GM21390 (cell line): Measurements from ENCODE around the gene KPRP.

Source experiments
- ATAC-seq: cut with Tn5 transposase; IDR thresholded peaks from one replicate; pipeline ENCODE4 v1.9.1; 2021; ENCODE audit not compliant: unreplicated experiment

Gene KPRP

DNA sequence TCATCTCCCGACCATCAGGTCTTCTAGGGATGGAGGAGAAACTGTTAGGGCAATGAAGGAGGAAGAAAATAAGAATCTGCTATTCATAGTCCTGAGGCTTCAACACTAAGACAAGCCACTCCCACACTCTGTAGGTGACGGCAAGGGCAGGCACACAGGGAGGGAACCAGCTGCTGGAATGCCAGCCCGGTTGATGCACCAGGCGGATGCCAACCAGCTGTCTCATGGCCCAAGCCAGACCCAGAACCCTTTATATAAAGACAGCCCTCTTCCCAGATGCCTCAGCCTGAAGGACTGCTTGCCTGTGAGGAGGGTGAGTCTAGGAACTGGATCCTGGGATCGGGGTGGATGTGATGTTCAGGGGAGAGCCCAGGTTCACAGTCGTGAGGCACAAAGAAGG lies at the start of gene KPRP:
Gene KPRP (plus strand): TSS at position 279 of the 400 bp plus-strand sequence. CDS start 1,564 bp downstream, outside the sequence.
- no peak for ATAC-seq

GRCh38 chr1:152718238-152718637 lies 39.6 kb upstream of the KPRP start:
- ATAC-seq, result no peak

DNA sequence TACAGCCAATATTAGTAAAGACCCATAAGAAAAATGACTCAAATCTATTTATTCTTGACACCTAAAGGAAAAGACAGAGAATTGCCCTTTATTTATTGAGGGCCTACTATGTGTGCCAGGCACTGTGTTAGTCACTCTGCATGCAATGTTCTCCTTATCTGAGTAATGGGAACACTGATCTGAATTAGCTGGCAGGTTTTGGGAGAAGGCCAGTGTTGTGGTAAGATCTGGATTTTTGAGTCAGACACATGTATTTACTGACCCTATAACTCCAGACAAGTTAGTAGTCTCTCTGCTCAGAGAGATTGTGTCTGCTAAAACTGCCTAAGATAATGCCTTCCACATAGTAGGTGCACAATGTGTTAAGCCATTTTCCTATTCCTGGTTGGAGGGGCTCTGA lies 32.6 kb upstream of the KPRP start:
- ATAC-seq, result no peak

DNA sequence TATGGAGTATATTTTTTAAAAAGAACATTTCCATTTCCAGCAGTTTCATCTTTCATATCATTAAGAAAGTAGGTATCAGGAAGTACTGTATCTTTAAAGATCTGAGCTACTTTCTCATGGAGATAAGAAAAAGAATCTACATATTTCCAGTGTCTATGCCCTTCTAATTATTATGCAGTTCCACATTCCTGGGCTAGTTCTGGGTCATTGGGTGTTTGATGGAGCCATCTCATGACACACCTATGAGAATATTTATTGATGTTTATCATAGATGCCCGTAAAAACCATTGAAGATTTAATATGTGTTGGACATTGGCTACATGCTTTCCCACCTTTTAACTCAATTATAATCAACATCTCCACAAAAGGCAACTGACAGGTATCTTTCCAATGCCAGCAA lies 28.8 kb upstream of the KPRP start:
- no peak for ATAC-seq

DNA sequence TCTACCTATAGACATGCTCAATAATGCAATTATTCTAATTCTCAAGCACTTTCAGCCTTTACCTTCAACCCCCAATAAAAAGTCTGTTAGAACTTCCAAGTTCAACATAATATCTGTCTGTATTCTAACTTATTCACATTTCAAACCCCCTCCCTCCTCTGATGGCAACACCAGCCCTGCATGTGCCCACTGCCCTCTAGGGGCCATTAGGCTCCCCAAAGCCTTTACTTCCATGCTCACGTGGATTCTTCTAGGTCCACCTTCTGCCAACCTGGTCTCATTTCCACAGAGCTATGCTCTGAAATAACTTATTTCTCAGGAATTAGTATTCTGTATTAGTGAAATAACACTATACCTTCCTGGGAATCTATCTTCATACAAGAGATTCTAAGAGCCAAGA lies 22.2 kb upstream of the KPRP start:
- no peak for ATAC-seq

GRCh38 chr1:152737997-152738396 lies 19.8 kb upstream of the KPRP start:
- ATAC-seq, result no peak

- no peak for ATAC-seq
Measured at GRCh38 chr1:152739841-152740240, 18.0 kb upstream of the KPRP start.

DNA sequence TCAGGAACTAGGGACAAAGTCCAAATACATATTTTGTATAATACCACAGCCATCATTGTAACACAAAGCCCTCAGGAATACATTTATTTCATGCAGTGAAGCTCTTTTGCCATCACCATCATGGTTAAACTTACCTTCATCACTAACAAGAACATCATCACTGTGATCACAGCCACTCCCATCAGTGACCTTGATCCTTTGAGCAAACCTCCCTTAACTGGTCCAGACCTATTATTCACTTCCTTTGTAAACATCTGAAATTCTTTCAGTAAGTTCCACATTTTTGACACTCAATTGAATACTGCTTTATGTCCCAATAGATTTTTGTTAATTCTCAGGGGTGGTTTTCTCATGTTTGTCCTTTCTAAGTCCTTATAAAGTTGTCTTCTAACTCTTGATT lies 16.2 kb upstream of the KPRP start:
- ATAC-seq, result no peak

DNA sequence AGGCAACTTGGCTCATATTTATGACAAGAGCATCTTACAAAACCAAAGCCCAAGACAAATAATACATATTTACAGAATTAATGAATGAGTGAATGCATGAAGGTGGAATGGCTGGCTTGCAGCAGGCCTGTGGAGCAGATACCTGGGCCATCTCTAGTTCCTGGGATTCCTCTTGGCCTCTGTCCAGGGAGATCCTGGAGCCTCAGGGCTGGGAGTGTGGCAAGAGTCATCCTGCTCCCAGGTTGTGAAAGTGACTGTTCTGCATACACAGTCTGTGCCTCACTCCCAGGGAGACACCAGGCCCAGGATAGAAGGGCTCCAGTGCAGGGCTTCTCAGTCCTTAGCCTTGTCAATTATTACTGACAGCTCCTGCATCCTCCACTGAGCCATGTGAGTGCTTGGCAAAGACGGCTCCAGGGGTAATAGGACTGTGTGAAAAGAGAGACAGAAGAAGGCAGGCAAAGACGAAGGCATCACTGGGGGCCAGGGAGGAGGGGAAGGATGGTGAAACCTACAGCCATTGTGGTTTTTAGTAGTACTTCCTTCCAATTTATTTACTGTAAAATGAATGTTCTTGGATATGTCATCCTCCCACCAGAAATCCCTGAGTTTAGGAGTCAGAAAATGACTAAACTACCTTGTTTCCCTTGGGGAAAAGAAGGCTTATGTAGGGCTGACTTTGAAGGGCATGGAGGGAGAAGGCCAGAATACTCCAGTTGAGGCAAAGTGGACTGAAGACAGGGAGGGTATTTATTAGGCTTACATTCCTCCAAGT lies 14.3 kb upstream of the KPRP start:
- ATAC-seq, result no peak

DNA sequence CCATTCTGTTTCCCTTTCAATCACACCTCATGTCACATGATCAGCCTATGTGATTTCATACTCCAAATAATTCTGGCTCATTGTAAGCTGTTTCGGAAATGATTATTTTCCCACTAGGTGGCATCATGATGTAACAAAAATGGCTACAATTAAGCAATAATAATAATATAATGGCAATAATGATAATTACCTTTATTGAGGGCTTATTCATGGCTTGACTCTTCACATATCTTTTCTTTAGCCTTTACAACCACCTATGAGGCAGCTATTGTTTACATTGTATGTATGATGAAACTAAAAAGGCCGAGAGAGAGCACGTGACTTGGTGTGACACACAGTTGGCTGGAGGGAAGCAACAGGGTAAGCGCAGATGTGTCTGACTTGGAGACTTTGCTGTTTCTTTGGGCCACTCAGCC lies 12.5 kb upstream of the KPRP start:
- ATAC-seq, result no peak

DNA sequence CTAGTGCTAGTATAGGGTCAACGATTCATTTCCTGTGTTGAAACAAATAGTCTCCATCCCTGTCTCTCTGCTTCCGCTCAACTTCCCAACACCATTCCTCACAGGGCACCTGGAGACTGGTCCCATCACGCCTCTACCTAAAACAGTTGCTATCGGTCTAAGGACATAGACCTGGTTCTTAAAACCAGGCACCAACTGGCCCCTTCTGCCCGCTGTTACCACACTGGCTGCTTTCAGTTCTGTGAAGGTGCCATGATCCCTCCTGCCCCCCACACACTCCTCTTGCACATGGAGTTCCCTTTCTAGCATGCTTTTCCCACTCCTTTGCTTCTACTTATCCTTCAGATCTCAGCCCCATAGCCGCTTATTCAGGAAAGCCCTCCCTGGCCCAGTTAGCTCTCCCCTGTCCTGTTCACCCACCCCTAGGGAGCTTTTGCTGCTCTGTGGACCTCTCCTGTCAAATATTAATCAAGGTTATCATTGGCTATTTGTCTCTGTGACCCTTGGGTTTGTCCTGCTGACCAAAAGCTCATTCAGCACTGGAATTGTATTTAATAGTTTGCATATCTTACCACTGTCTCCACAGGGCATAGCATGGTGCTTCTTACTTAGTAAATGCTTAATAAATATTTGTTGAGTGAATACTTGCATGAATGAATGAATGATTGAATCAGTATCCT lies 11.9 kb upstream of the KPRP start:
- ATAC-seq, result no peak

- ATAC-seq, result no peak
Measured at GRCh38 chr1:152747831-152748230, 10.0 kb upstream of the KPRP start.

GRCh38 chr1:152752225-152752624 lies 5.6 kb upstream of the KPRP start:
- ATAC-seq, result no peak

DNA sequence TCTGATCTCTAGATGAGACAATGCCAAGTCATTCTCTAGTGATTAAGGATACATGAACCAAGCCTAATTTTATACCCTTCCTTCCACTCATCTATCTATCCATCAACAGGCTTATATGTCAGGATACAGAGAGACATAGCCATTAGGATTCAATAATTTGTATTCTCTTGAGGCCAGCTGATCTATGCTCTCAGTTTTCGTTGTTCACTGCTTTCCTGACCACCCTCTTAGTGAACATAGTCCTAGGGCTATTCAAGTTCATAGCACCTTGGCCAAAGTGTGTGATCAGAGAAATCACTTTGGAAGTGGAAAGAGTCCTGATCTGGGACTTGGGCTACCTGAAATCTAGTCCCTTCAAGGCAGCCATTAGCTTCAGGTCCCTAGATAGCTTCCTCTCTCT lies 4.2 kb upstream of the KPRP start:
- no peak for ATAC-seq

GRCh38 chr1:152756872-152757271 lies 953 bp upstream of the KPRP start:
- no peak for ATAC-seq

GRCh38 chr1:152758636-152759035 lies 811 bp downstream of the KPRP start:
- no peak for ATAC-seq

- no peak for ATAC-seq
Measured at GRCh38 chr1:152759453-152760173, 1.8 kb downstream of the KPRP start.

- ATAC-seq, result no peak
Measured at GRCh38 chr1:152760551-152761190, 2.8 kb downstream of the KPRP start.

DNA sequence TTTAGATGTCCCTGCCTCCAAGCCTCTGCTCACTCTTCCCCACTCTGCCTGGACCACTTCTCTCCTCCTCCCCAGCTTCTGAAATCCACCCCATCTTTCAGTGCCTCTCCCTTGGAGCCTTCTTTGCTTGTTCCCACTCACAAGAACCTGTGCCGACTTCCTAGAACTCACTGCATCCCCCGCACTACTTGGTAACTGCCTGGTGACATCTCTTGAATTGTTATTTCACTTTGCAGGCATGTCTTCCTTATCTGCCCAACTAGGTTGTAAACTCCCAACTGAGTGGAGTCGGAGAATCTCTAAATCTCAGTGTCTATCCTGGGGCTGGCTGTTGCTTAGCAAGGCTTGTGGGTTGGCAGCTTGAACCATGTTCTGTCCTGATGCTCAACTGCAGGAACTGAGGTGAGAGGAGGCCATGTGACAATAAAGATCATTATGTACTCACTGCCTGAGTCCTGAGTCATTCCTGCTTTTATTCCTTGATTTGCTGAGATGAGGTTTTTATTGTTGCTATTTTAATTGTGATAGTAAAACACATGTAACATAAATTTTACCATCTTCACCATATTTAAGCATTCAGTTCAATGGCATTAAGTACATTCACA lies 3.9 kb downstream of the KPRP start:
- ATAC-seq, result no peak

DNA sequence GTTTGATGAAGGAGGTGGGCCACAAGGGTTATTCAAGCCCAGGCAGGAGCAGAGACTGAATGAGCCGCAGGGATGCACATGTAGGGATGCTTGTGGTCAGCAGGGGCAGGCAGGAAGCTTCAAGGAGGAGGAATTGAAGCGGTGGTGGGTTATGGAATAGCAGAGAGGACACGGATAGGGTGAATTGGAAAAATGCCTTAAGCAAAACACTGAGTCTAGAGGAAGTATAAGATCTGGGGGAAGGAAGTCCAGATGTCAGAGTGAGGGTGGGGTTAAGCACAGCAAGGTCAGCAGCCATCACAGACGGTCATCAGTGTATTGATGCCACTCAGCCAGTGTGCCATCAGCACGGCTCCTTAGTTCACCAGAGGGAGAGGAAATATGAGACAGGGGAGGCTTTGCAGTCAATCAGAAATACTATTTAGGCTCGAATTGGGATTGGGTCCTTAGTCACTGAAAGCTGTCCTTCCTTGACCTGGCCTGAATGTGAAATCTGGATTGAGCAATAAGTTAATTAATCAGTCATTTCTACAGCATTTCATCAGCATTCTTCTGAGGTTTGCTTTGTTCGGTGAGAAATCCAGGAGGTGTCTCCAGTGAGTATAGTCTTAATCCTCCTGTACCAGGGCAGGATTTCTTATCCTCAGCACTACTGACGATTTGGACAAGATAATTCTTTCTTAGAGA lies 11.2 kb downstream of the KPRP start:
- ATAC-seq, result no peak
